HepG2 (cell line): Measurements from ENCODE around the gene UBXN2A. TPM values are rescaled to one million over a fixed set of nuclear protein-coding genes. Genes with fewer than 3 reads are reported as not detected.

ENCODE experiments used
- CCDC6 ChIP-seq: sonication (generic); formaldehyde crosslinking; IDR thresholded peaks from 2 replicates; pipeline ENCODE4 v1.8.1; 2022; ENCODE audit warnings: mild to moderate bottlenecking, missing genetic modification reagents, moderate library complexity
- ELF3 ChIP-seq: IDR thresholded peaks from 2 replicates; pipeline ENCODE4 v1.6.1; 2016; ENCODE audit warnings: missing genetic modification reagents, missing compliant biosample characterization
- EP300 ChIP-seq, 3 experiments: sonication (generic) in 1 of 3; formaldehyde crosslinking in 1 of 3; IDR thresholded peaks; 2 replicates each; pipeline versions ENCODE4 v1.5.1 to v1.6.1; 2011 to 2020; ENCODE audit warnings: low read depth in 2 of 3, low read length in 2 of 3, borderline replicate concordance in 1 of 3, improper control_type of control experiment in 1 of 3, mild to moderate bottlenecking in 1 of 3, missing genetic modification reagents in 1 of 3, moderate library complexity in 1 of 3
- GABPA ChIP-seq, 2 experiments: IDR thresholded peaks; 2 replicates each; pipeline ENCODE4 v1.6.1; 2011 to 2016; ENCODE audit warnings: low read depth in 2 of 2, low read length in 1 of 2, missing biosample characterization in 1 of 2, missing genetic modification characterization in 1 of 2
- GLI4 ChIP-seq: sonication (generic); formaldehyde crosslinking; IDR thresholded peaks from 2 replicates; pipeline ENCODE4 v1.5.1; 2020; ENCODE audit warnings: missing genetic modification reagents, mild to moderate bottlenecking, moderate library complexity, borderline replicate concordance
- GTF3A ChIP-seq: sonication (generic); formaldehyde crosslinking; conservative IDR thresholded peaks from 2 replicates; pipeline ENCODE4 v1.4.0; 2020; ENCODE audit warnings: mild to moderate bottlenecking, missing genetic modification reagents
- KMT2A ChIP-seq: sonication (generic); formaldehyde crosslinking; IDR thresholded peaks from 2 replicates; pipeline ENCODE4 v1.4.0; 2020; ENCODE audit warnings: missing genetic modification reagents
- NFE2L1 ChIP-seq: sonication (generic); formaldehyde crosslinking; IDR thresholded peaks from 2 replicates; pipeline ENCODE4 v1.4.0; 2020; ENCODE audit warnings: missing genetic modification reagents, mild to moderate bottlenecking, borderline replicate concordance
- RFXANK ChIP-seq: IDR thresholded peaks from 2 replicates; pipeline ENCODE4 v1.6.1; 2016
- SP140L ChIP-seq: sonication (generic); formaldehyde crosslinking; IDR thresholded peaks from 2 replicates; pipeline ENCODE4 v1.4.0; 2020; ENCODE audit warnings: missing genetic modification reagents, borderline replicate concordance
- SP2 ChIP-seq: sonication (generic); formaldehyde crosslinking; IDR thresholded peaks from 2 replicates; pipeline ENCODE4 v1.5.1; 2020; ENCODE audit warnings: mild to moderate bottlenecking, missing genetic modification reagents
- TAF15 ChIP-seq: fragments of 200-400 bp; formaldehyde crosslinking; IDR thresholded peaks from one replicate; pipeline ENCODE4 v1.6.1; 2018; ENCODE audit warnings: mild to moderate bottlenecking, low read depth, low read length; ENCODE audit not compliant: poor library complexity, severe bottlenecking
- TBX2 ChIP-seq: sonication (generic); formaldehyde crosslinking; IDR thresholded peaks from 2 replicates; pipeline ENCODE4 v1.5.0; 2020; ENCODE audit warnings: missing genetic modification reagents, mild to moderate bottlenecking, borderline replicate concordance
- TRIM24 ChIP-seq: sonication (generic); formaldehyde crosslinking; IDR thresholded peaks from 2 replicates; pipeline ENCODE4 v1.8.0; 2022; ENCODE audit warnings: mild to moderate bottlenecking, missing genetic modification reagents
- ZFP82 ChIP-seq: sonication (generic); formaldehyde crosslinking; IDR thresholded peaks from 2 replicates; pipeline ENCODE4 v1.5.1; 2020; ENCODE audit warnings: mild to moderate bottlenecking, missing genetic modification reagents, borderline replicate concordance
- ZNF260 ChIP-seq: sonication (generic); formaldehyde crosslinking; IDR thresholded peaks from 2 replicates; pipeline ENCODE4 v1.4.0; 2020; ENCODE audit warnings: missing genetic modification reagents, low read depth, mild to moderate bottlenecking, borderline replicate concordance
- ZNF337 ChIP-seq: sonication (generic); formaldehyde crosslinking; IDR thresholded peaks from 2 replicates; pipeline ENCODE4 v1.5.1; 2020; ENCODE audit warnings: missing genetic modification reagents, low read depth, mild to moderate bottlenecking, borderline replicate concordance
- ZNF451 ChIP-seq: sonication (generic); formaldehyde crosslinking; IDR thresholded peaks from 2 replicates; pipeline ENCODE4 v1.5.0; 2020; ENCODE audit warnings: mild to moderate bottlenecking, missing genetic modification reagents
- ZNF501 ChIP-seq: sonication (generic); formaldehyde crosslinking; IDR thresholded peaks from 2 replicates; pipeline ENCODE4 v1.5.1; 2020; ENCODE audit warnings: mild to moderate bottlenecking, moderate library complexity, missing genetic modification reagents
- ZNF549 ChIP-seq: sonication (generic); formaldehyde crosslinking; IDR thresholded peaks from 2 replicates; pipeline ENCODE4 v1.5.0; 2020; ENCODE audit warnings: missing genetic modification reagents
- ZNF598 ChIP-seq: sonication (generic); formaldehyde crosslinking; IDR thresholded peaks from 2 replicates; pipeline ENCODE4 v1.5.1; 2020; ENCODE audit warnings: mild to moderate bottlenecking, missing genetic modification reagents, borderline replicate concordance
- polyA plus RNA-seq, 8 experiments: library from polyadenylated mRNA; depleted of rRNA in 3 of 8; stranded (reverse) in 7 of 8; unstranded in 1 of 8; fragments of >200 nt; fragmentation: Illumina TruSeq in 4 of 8; extraction: Trizol in 4 of 8; gene quantifications; 2 replicates each; pipeline versions ENCODE4 v1.2.1 to v1.2.3, GENCODE V29; 2011 to 2016; ENCODE audit warnings: low read depth in 4 of 8, missing spikeins in 1 of 8, mixed read lengths in 1 of 8; ENCODE audit not compliant: insufficient read depth in 1 of 8
- total RNA-seq, 5 experiments: library from RNA; depleted of rRNA; stranded (reverse); fragments of >200 nt; fragmentation: Illumina TruSeq; extraction: Trizol; gene quantifications; 2 replicates each; pipeline ENCODE4 v1.2.3, GENCODE V29; 2016; ENCODE audit warnings: low read depth in 1 of 5
- TF ChIP-seq, protein P1 (sequence below): sonication (generic); formaldehyde crosslinking; IDR thresholded peaks from 2 replicates; pipeline ENCODE4 v1.8.1; 2022; ENCODE audit warnings: low read depth, mild to moderate bottlenecking, missing genetic modification reagents

UBXN2A gene
- total and polyA plus RNA-seq, 2 of the 13 experiments (the other 11 are each of a cell fraction or from before 2014, with no cell fraction given), result 8.3 to 20.9 TPM

DNA sequence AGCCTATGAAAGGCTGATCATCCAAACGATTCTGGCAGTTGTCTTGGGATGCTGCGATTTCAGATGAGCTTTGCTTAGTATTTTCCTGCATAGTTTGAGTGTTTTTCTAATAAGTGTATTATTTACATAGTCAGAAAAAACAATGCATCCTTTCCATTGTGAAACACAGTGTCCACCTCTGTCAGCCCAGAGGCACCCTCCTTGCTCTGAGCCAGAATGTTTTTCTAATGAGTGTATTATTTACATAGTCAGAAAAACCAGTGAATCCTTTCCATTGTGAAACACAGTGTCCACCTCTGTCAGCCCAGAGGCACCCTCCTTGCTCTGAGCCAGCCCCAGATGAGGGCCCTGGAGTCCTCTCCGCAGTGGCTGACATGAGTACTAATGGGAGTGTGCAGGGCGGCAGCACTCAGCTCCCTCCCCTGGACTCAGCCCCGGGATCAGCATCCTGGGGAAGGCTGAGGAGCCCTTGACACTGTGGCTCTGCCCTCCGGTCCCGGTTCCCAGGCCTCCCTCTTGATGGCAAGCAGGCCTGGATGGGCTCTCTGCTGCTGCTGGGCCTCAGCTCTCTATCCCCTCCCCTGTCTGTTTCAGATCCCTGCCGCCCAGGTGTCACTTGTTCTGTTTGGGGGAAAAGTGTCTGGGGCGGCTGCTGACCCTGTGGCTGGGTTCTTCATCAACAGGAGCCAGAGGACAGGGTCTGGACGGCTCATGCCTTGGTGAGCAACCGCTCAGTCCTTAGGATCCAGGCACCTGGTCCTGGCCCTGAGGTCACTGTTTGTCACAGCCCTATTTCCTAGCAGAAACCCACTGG is 75.5 kb downstream of the UBXN2A start (continued):
- peak; percentile 91 for TF ChIP-seq TBX2 (CRISPR knock-in tag)
- TF ChIP-seq SP140L (CRISPR knock-in tag), result no peak
- no peak for TF ChIP-seq ZNF549
- peak; percentile 45 for TF ChIP-seq ZNF501 (CRISPR knock-in tag)
- no peak for TF ChIP-seq CCDC6 (CRISPR knock-in tag)
- no peak; the same call in 1 of the 2 replicates for TF ChIP-seq KMT2A (CRISPR knock-in tag)
- peak; percentile 62; the same call in 1 of the 2 replicates for TF ChIP-seq ZNF598 (CRISPR knock-in tag)
- peak; percentile 25 to 81; a peak in 3 of 4 replicates for TF ChIP-seq EP300 (IDR thresholded peaks at IDR 0.05; ENCODE audit: low read depth in 2 of 2, low read length in 2 of 2)
- peak; percentile 77 for TF ChIP-seq EP300 (CRISPR knock-in tag; IDR thresholded peaks at IDR 0.05; ENCODE audit: borderline replicate concordance)
- no peak for TF ChIP-seq ZNF337 (CRISPR knock-in tag)
- TF ChIP-seq NFE2L1 (CRISPR knock-in tag), result no peak
- TF ChIP-seq GABPA (IDR thresholded peaks at IDR 0.05; ENCODE audit: low read depth, low read length), result no peak
- peak; percentile 29; the same call in 1 of the 2 replicates for TF ChIP-seq GABPA (CRISPR knock-in tag; IDR thresholded peaks at IDR 0.05; ENCODE audit: low read depth)
- TF ChIP-seq GTF3A (CRISPR knock-in tag), result no peak
- TF ChIP-seq ZFP82 (CRISPR knock-in tag), result no peak; the same call in 1 of the 2 replicates
- TF ChIP-seq RFXANK, result no peak
- TF ChIP-seq ZNF451 (CRISPR knock-in tag), result peak; percentile 59; the same call in 1 of the 2 replicates
- TF ChIP-seq ELF3 (CRISPR knock-in tag), result peak; percentile 74; the same call in 1 of the 2 replicates
- TF ChIP-seq TRIM24 (CRISPR knock-in tag), result no peak
- TF ChIP-seq GLI4, result no peak
- TF ChIP-seq SP2 (CRISPR knock-in tag), result no peak
- TF ChIP-seq ZNF260 (CRISPR knock-in tag), result no peak; the same call in 1 of the 2 replicates
- no peak for TF ChIP-seq TAF15
- TF ChIP-seq, protein P1, sequence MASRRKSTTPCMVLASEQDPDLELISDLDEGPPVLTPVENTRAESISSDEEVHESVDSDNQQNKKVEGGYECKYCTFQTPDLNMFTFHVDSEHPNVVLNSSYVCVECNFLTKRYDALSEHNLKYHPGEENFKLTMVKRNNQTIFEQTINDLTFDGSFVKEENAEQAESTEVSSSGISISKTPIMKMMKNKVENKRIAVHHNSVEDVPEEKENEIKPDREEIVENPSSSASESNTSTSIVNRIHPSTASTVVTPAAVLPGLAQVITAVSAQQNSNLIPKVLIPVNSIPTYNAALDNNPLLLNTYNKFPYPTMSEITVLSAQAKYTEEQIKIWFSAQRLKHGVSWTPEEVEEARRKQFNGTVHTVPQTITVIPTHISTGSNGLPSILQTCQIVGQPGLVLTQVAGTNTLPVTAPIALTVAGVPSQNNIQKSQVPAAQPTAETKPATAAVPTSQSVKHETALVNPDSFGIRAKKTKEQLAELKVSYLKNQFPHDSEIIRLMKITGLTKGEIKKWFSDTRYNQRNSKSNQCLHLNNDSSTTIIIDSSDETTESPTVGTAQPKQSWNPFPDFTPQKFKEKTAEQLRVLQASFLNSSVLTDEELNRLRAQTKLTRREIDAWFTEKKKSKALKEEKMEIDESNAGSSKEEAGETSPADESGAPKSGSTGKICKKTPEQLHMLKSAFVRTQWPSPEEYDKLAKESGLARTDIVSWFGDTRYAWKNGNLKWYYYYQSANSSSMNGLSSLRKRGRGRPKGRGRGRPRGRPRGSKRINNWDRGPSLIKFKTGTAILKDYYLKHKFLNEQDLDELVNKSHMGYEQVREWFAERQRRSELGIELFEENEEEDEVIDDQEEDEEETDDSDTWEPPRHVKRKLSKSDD (CRISPR knock-in tag), result no peak
